NCI-H1930 (cell line): ENCODE results near the gene DAPK2.
"Not testable (repeated sequence)": the region's sequence is repeated elsewhere in the genome, so short reads cannot be mapped to it uniquely, and the experiment has no call there.

ENCODE experiments used
- DNase-seq, 2 experiments: peaks; one replicate each; lab custom pipeline; 2025; lab: John Stamatoyannopoulos, UW

Gene DAPK2

DNA sequence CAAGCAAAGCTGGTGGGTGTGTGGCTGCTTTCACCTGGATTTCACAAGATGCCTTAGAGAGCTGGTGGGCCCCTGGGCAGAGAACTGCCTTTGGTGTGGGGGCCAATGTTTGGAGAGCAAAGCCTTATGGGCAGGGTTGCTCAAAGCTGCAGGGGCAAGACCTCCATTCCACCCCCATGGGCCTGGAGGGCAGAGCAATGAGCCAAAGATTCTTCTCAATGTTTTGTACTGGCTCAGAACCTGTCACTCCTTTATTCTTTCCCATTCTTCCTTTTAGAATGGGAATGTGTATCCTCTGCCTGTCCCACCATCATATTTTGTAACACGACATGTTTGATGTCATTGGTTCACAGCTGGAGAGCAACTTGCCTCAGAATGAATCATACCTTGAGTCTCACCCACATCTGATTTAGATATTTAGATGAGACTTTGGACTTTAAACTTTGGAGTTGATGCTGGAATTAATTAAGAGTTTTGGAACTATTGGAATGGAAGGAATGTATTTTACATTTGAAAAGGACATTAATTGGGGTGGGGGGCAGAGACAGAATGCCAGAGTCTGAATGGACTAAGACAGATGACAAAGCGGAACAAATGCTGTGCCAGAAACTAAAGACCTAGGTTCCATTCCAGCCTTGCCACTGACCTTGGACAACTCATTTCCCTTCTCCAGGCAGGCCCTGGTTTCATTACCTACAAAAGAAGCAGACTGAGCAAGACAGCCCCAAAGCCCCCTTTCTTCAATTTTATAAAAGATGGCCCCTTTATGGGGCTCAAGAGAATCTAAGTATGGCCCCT, 72.9 kb downstream of the DAPK2 start:
- no peak for DNase-seq

DNA sequence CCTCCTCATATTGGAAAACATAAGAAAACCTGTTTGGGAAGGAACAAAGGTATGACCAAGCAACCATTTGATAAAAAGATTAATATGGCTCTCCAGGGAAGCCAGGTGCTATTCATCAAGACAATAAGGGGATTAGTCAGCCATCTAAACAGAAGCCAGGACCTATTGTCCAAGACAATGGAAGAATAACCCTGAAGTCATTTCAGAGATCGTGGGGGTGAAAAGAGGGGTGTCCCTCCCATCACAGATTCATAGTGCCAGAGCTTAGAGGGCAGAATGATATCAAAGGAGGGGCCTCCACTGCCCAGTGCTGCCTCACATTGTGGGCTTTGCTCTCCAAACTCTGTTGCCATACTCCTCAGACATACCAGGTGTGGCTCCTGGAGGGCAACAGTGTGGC, 73.5 kb downstream of the DAPK2 start:
- peak in 1 of 2 experiments; percentile 4 for DNase-seq

DNA sequence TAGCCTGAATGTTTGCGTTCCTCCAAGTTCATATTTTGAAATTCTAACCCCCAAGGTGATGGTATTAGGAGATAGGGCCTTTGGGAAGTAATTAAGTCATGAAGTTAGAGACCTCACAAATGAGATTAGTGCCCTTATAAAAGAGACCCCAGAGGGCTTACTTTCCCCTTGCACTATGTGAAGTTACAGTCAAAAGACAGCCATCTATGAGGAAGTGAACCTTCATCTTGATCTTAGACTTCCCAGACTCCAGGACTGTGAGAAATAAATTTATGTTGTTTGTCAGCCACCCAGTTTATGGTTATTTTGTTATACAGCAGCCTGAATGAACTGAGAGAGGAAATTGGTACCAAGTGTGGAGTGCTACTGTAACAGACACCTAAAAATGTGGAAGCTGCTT, 74.4 kb downstream of the DAPK2 start:
- DNase-seq: no peak

DNA sequence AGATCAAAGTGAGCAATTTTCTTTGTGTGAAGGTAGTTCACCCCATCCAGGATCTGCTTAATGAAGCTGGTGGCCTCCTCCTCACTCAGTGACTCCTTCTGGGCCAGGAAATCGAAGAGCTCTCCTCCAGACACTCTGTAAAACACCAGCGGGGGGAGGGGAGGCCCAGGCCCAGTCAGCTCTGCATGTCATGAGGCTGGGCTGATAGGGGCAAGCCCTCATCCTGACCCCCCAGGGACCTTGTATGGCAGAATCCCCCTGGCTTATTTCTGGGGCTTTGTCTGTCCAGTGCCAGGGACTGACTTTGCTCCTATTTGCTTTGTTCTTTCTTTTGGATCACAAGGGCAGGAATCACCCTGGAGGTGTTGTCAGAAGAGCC, 74.9 kb downstream of the DAPK2 start:
- no peak for DNase-seq

DNA sequence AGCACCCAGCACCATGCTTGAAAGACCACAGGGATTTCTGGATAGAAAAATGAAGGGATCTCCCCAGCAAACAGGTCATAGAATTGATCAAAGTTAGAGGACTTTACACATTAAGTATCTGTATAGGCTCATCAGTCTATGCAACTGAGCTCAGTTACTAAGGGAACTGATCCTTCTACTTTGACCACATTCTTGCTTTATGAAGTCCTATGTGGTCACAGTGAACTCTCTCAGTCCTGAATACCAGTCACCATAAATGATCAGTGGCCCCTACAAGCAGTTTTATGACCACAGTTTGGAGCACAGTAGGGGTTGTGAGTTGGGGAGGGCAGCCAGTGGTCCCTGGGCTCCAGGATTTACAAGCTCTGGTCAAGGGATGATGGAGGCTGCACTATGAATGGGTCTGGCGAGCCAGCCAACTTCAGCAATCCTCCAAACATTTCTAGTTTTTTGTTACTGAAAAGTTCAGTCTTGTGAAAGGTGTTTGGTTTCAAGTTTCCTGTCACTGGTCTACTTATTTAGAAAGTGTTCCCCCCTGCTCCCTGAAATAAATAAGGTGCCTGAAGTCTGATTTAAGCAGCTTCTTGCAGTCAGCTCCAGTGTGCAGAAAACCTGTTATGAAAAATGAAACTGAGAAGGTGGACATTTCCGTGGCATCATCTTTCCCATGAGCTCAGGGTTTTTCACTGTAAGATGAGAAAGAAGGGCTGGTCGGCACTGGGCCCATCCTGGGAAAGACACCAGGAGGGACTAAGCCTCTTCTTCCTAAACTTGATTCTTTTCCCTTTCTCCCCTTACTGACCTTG, 75.5 kb downstream of the DAPK2 start:
- DNase-seq: no peak

DNA sequence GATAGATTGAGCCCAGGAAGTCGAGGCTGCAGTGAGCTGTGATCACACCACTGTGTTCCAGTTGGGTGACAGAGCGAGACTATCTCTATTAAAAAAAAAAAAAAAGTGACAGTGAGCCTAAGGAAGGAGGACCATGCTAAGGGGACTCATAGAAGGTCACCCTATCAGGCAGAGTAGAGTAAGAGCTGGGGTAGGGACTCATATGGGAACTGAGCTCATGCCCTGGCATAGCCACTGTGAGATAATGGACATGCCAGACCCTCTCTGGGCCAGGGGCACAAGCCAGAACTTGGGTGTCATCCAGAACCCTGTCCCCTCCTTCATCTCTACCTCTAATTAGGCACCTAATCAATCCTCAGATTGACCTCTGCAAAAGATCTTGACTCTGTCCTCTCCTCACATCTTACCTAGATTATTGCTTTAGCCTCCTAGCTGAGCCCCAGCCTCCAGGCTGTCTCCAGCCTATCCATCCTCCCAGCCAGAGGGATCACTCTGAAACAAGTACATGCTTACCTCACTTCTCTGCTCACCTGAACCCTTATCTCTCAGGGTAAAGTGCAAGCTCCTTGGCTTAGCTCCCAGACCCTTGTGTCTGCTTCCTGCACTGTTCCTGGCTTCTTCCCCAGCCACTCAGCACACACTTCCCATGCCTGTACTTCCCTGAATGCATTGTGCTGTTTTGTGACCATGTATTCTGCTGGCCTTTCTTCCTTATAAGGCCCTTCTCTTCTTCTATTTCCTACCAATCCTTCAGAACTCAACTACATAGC, 76.4 kb downstream of the DAPK2 start:
- no peak for DNase-seq

DNA sequence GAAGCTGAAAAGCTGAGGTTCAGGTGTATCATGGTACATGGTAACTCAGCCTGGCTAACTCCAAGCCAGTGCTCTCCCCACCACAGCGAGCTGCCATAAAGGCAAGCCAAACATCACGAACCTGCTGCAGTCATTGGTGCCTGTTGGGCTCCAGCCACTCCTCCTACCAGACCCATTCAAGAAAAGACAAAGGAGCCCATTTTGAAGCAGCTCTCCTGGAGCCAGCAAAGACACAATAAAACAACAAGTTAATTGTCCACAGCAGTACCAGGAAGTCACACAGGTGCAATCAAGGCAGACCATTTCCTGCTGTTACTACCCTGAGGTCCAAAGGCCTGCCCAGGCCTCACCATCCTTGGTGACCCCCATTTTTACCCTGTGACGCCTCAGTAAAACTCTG, 77.6 kb downstream of the DAPK2 start:
- DNase-seq: no peak

DNA sequence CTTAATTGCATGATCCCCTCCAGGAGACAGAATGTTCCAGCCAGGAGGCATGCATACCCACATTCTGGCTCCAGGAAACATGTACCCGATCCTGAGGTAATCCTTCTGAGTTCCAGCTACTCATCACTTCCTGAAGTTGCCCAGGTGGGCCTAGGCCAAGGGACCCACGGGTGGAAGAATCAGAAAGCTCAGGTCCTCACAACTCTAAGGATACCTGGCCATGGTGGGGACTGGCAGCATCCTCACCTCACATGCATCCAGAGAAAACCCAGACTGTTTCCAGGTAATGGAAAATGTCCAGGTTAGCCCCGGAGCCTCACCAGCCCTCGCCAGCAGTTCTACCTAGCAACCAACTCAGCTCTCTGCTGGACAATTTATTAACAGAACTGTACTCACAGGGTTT, 78.2 kb downstream of the DAPK2 start:
- no peak for DNase-seq

DNA sequence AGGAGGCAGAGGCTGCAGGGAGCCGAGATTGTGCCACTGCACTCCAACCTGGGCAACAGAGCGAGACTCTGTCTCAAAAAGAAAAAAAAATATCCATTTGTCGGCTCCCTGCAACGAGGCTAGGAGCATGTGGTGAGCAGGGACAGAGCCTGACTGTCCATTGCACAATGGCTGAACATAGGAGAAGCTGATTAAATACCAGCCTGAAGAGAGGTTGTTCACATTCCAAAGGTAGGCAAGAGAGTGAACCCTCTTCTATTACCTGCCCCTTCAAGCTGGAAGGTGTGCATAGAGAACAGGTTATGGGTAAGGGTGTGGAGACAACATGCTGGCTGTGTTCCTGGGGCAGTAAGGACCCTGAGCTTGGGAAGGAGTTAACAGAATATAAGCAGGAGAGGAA, 78.7 kb downstream of the DAPK2 start:
- DNase-seq: no peak

DNA sequence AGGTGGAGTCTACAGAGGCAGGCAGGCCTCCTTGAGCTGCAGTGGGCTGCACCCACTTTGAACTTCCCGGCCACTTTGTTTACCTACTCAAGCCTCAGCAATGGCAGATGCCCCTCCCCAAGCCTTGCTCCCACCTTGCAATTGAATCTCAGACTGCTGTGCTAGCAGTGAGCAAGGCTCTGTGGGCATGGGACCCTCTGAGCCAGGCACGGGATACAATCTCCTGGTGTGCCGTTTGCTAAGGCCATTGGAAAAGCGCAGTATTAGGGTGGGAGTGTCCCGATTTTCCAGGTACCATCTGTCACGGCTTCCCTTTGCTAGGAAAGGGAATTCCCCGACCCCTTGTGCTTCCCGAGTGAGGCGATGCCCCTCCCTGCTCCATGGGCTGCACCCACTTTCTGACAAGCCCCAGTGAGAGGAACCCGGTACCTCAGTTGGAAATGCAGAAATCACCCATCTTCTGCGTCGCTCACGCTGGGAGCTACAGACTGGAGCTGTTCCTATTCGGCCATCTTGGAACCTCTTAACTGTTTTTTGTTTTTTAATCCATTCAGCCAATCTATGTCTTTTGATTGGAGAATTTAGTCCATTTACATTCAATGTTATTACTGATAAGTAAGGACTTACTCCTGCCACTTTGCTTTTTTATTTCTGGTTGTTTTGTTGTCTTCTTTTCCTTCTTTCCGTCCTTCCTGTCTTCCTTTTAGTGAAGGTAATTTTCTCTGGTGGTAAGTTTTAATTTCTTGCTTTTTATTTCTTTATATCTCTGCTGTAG, 83.2 kb downstream of the DAPK2 start:
- DNase-seq: not testable (repeated sequence)

DNA sequence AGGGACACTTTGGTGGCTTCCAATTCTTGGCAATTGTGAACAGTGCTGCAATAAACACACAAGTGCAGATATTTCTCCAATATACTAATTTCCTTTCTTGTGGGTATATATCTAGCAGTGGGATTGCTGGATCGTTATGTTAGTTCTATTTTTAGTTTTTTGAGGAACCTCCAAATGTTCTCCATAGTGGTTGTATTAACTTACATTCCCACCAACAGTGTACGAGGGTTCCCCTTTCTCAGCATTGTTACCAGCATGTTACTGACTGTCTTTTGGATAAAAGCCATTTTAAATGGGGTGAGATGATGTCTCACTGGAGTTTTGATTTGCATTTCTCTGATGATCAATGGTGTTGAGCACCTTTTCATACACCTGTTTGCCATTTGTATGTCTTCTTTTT, 92.8 kb downstream of the DAPK2 start:
- no peak for DNase-seq

DNA sequence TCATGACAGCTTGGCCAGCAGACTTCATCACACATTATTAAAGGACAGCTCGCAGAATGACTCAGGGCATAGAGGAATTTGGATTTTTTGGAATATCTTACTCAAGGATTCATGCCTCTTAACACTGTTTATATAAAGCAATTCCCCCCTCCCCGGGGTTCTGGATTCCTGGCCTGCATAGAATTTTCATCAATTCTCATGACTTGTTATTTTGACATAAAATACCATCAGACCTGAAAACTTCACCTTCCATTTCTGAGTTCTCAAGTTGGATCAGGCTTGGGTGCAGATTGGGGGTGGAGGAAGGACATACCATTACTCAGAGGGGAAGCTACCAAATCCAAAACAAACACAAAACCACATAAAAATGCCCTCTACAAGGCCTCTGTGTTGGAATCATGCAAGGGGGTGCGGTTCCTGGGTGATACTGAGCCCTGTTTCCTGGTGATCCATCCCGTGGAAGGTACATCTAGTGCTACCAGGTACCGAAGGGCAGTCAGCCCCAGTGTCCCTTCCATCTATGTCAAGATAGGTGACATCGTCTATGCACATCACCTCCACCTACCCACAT, 95.3 kb downstream of the DAPK2 start:
- no peak for DNase-seq

DNA sequence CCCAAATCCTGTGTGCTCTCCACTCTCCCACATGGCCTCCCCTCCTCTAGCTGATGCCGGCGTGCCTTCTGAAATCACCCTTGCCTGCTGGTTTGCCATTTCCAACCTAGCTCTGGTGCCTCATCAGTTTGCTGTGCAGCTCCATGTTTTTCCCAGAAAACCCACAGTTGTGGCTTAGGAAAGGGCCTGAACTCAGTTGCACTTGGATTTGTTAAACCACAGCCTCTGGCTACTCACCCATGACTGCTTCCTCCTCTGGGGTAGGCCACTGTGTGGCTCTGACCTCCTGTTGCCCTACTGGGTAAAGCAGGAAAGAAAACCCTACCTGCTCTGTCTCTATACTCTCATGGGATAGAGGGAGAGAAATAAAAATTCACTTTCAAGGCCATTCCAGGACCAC, 97.3 kb downstream of the DAPK2 start:
- no peak for DNase-seq

DNA sequence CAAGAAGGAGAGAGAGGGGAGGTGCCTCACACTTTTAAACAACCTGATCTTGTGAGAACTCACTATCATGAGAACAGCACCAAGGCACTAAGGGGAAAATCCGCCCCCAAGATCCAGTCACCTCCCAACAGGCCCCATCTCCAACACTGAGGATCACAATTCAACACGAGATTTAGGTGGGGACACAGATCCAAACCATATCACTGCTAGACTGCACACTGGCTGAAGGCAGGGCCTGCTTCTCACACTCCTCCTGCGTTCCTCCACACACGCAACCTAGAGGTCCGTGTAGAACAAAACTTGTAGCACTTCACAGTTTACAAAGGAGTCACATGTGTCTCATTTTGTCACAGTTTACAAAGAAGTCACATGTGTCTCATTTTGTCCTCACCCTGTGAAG, 97.8 kb downstream of the DAPK2 start:
- DNase-seq: no peak

DNA sequence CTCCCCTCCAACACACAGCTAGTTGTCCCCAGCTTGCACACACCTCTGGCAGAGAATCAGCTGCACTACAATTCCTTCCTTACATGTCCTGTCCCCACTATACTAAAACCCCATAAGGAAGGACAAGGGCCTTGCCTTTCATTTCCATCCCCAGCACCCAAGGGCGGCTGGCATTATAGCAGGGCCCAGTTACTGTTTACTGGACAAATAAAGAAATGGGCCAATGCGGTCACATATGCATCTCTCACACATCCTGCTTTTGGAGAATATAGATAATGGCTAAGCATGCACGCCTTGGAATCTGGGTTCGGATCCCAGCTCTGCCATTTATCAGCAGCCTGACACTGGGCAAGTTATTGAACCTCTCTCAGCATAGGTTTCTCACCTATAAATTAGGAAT, 99.1 kb downstream of the DAPK2 start:
- DNase-seq: no peak

DNA sequence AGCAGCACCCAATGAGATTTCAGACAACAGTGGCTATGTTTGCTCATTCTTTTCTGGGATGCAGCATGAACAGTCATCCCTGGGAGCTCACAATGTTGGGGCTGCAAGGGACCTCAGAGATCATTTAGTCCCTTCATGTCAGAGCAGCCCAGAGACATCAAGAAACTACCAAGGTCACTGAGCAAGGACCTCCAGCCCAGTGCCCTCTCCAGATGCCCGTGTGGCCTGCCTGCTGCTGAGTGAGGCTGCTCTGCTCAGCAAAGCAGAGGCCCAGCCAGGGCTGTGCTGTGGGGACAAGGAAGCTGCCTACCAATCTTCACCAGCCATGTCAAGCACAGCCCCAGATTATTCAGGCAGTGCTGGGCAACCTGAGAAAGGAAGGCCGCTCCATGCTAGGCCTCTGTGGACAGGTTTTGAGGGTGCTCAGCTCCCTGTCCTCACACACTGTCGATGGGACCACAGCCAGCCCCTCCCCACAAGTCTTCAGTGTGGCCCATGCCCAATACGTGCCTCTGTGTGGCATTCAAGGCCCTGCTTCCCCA, 99.7 kb downstream of the DAPK2 start:
- no peak for DNase-seq

DNA sequence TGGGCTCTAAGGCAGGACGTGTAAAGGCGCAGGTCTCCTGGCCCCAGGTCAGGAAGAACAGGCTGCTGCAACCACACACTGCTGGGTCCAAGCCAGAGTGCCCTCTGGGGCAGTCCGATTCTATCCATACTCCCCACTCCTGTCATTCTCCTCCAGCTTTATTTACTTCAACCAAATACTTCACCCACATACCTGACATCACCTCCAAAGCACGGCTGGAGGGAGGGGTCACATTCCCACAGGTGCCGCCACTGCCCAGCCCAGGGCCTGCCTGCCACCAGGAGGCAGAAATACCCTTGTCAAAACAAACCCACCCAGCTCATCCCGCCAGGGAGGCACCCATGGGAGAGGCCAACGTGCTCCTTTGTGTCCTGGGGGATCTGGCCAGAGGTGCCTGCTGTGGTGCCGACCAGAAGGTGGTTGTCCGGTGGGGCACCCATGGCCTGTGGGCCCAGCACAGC, 100.4 kb downstream of the DAPK2 start:
- DNase-seq: no peak

DNA sequence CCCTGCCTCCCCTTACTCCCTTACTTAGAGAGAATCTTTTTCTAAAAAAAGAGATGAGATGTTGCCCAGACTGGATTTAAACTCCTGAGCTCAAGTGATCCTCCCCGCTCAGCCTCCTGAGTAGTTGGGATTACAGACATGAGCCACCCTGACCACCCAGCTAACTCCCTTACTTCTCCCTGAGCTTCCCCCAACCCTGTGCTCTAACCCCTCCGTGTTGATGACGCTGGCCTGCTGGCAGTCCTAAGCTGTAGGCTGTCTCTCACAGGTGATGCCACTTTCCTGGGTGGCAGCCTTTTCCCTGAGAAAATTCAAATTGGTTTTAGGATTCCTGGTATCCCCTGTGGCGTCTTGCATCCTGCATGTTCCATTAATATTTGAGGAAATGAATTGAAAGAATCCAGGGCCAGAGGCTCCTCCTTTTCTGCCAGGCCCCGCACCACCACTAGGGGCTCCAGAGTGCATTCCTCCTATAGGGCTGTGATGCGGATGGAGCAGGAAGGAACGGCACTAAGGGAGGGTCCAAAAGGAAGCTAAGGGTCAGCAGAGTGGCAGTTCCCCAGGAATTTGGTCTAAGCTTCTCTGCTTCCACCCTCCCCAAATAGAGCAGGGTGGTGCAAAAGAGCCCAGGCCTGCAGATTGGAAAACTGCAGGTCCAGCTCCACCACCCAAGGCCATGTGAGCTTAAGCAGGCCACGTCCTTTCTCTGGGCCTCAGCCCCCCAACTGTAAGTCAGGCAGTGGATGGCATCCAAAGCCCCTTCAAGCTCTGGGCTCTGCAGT, 101.1 kb downstream of the DAPK2 start:
- peak in 1 of 2 experiments; percentile 2 for DNase-seq

DNA sequence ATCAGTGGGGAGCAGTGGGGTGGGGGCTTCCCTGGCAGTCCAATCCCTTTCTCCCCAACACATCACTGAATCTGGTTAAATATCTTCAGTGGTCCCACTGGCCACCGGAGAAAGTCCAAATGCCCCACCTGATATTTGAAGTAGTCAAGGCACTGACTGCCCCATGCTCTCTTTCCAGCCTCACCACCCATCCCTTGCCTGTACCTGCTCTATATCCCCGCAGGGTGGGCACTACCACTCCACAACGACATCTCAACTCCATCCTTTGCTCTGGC, 101.7 kb downstream of the DAPK2 start:
- no peak for DNase-seq

DNA sequence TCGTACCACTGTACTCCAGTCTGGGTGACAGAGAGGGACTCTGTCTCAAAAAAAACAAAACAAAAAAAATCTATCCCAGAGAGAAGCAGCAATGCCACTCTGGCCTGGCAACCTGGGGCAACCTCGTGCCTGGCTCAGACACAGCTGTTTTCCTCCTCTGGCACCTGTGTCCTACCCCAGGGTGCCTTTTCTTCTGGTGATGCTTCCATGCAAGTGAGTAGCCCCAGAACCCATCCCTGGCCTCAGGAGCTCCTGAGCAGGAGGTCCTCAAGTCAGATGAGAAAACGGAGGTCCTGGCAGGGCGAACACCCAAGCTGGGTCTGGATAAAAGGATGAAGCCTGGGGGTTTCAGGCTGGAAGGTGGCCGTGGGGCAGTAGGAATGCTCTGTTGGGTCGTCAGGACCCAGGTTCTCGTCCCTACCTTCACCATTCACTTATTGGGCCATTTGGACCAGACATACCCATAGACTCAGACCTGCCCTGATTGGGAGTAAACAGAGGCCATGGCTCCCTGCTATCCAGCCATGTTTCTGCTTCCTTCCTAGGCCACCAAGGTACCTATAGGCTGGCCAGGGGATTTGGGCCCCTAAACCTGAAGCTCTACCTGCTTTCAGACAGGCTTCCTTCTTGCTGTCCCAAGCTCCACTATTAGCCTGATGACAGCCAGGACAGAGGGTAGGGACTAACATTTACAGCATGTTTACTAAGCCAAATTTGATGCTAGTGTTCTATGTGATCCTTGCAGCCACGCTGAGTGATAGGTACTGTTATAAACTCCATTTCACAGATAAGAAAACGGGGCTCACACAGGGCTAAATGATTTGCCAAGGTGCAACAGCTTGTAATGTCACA, 102.2 kb downstream of the DAPK2 start:
- no peak for DNase-seq
